Suprapubic skin (tissue), 4 donors: Measurements from ENCODE around the gene AKAP1. TPM values are rescaled to one million over a fixed set of nuclear protein-coding genes. Genes with fewer than 3 reads are reported as not detected.

Source experiments
- DNase-seq, 2 donors: peaks; one replicate each; pipeline ENCODE4 v3.0.0-alpha.2; 2019; ENCODE audit warnings: low spot score in 2 of 2
- H3K27ac ChIP-seq: fragments of 200-600 bp; sonication (generic); one replicate; pipeline ENCODE4 v1.5.1; 2019
- H3K27me3 ChIP-seq: fragments of 200-600 bp; sonication (generic); one replicate; pipeline ENCODE4 v1.5.1; 2019
- H3K36me3 ChIP-seq: fragments of 200-600 bp; sonication (generic); one replicate; pipeline ENCODE4 v1.5.1; 2019
- H3K4me1 ChIP-seq: fragments of 200-600 bp; sonication (generic); one replicate; pipeline ENCODE4 v1.5.1; 2019
- H3K4me3 ChIP-seq: fragments of 200-600 bp; sonication (generic); one replicate; pipeline ENCODE4 v1.5.1; 2019; ENCODE audit warnings: mild to moderate bottlenecking
- H3K9me3 ChIP-seq: fragments of 200-600 bp; sonication (generic); one replicate; pipeline ENCODE4 v1.5.1; 2019
- EP300 ChIP-seq: sonication (generic); formaldehyde crosslinking; IDR thresholded peaks from one replicate; pipeline ENCODE4 v1.6.1; 2017; ENCODE audit warnings: antibody characterized with exemption
- POLR2A ChIP-seq, 2 donors: fragments of 450-650 bp; IDR thresholded peaks; one replicate each; pipeline ENCODE4 v1.6.1; 2017; ENCODE audit warnings: antibody characterized with exemption in 2 of 2, mild to moderate bottlenecking in 2 of 2, moderate library complexity in 2 of 2
- POLR2AphosphoS5 ChIP-seq, 3 donors: sonication (generic); formaldehyde crosslinking; IDR thresholded peaks; one replicate each; pipeline ENCODE4 v1.6.1; 2017; ENCODE audit warnings: antibody characterized with exemption in 3 of 3
- WGBS: methylation state at CpG from one replicate; pipeline ENCODE4 v1.1.5; 2018; 5-methylcytosine and 5-hydroxymethylcytosine counted together
- total RNA-seq, 4 donors: library from RNA; depleted of rRNA; stranded (reverse); fragments of >200 nt; gene quantifications; one replicate each; pipeline ENCODE4 v1.1.0, GENCODE V29; 2016
- TF ChIP-seq, protein P1 (sequence below), 2 donors: fragments of 200-600 bp in 1 of 2; fragments of 450-650 bp in 1 of 2; sonication (generic) in 1 of 2; IDR thresholded peaks; one replicate each; pipeline ENCODE4 v1.5.1; 2016 to 2019; ENCODE audit warnings: antibody characterized with exemption in 2 of 2, mild to moderate bottlenecking in 1 of 2, moderate library complexity in 1 of 2

AKAP1 gene
- total RNA-seq, 4 donors from 2014 or later: 50.1 to 76.2 (median 56.4) TPM

DNA sequence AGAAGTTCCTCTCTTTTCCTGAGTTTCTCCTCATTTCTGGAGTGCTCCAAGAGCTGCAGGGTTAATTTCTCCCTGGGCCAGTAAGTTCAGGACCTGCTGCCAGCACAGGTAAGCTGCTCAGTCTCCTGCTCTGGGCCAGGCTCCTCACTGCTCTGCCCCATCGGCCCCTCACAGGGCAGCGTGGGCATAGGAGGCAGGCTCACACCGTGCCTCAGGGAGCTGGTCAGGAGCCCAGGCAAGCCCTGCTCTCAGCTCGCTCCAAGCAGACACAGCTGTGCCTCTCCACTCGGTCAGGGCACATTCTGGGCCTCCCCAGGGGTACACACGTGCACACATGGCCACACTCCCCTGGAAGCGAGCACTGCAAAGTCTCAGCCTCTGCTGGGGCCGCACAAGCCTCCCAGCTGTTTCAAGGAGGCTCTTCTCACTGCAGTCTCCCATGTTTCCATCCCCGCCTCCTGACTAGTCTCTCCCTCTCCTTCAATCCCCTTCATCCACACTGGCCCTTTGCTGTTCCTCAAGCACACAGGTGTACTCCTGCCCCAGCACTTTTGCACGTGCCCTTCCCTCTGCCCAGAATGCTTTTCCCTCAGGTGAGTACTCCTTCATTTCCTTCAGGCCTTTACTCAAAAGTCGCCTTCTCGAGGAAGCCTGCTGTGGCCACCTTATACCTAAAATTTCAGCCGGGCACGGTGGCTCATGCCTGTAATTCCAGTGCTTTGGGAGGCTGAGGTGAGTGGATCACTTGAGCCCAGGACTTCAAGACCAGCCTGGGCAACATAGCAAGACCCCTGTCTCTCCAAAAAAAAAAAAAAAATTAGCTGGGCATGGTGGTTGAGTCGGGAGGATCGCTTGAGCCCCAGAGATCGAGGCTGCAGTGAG is 53.2 kb downstream of the AKAP1 start:
- Histone ChIP-seq H3K4me3 (no peak overlapping the region), H3K4me1 (no peaks in the 10 kb centered on the region), H3K27ac (no peak overlapping the region), H3K27me3 (no peaks in the 10 kb centered on the region), H3K36me3 (no peaks in the 10 kb centered on the region), H3K9me3 (no peaks in the 10 kb centered on the region)
- WGBS: 90% methylated on average over 14 of the region's 17 CpGs
- DNase-seq: no peak
- TF ChIP-seq EP300: no peak
- TF ChIP-seq POLR2AphosphoS5 (IDR thresholded peaks at IDR 0.05): no peak
- TF ChIP-seq, protein P1, sequence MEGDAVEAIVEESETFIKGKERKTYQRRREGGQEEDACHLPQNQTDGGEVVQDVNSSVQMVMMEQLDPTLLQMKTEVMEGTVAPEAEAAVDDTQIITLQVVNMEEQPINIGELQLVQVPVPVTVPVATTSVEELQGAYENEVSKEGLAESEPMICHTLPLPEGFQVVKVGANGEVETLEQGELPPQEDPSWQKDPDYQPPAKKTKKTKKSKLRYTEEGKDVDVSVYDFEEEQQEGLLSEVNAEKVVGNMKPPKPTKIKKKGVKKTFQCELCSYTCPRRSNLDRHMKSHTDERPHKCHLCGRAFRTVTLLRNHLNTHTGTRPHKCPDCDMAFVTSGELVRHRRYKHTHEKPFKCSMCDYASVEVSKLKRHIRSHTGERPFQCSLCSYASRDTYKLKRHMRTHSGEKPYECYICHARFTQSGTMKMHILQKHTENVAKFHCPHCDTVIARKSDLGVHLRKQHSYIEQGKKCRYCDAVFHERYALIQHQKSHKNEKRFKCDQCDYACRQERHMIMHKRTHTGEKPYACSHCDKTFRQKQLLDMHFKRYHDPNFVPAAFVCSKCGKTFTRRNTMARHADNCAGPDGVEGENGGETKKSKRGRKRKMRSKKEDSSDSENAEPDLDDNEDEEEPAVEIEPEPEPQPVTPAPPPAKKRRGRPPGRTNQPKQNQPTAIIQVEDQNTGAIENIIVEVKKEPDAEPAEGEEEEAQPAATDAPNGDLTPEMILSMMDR (IDR thresholded peaks at IDR 0.05): no peak
- no peak for TF ChIP-seq POLR2A (IDR thresholded peaks at IDR 0.05)

DNA sequence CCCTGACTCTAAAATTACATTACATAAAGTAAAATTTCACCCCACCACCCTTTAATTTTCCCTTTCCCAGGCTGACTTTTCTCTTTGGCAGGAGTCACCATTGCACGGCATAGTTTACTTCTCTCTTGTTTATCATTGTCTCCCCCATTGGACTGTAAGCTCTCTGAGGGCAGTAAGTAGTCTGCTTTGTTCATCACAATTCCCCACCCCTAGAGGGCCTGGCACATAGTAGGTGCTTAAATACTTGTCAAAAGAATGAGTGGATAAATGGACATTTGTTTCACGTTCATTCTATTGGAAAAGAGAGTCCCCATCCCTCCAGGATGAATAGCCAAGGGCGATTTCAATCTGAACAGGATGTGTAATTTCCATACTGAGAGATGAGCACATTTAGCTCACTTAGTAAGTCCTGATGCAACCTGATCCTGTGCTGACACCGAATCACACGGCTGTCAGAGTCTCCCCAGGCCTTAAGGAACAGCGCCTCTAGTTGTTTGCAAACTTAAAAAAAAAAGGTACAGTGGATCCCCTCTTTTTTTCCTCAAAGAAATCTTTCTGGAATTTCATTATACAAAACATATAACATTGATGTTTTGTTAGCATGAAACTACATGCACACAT is 54.0 kb downstream of the AKAP1 start:
- no peak overlapping the region for H3K4me3 ChIP-seq
- 76% methylated on average over 6 of the region's 6 CpGs for WGBS
- H3K27ac ChIP-seq: no peak overlapping the region
- no peak for DNase-seq
- no peaks in the 10 kb centered on the region for H3K9me3 ChIP-seq
- H3K36me3 ChIP-seq: no peaks in the 10 kb centered on the region
- H3K4me1 ChIP-seq: no peaks in the 10 kb centered on the region
- H3K27me3 ChIP-seq: no peaks in the 10 kb centered on the region
- TF ChIP-seq POLR2AphosphoS5 (IDR thresholded peaks at IDR 0.05): no peak
- TF ChIP-seq, protein P1 (IDR thresholded peaks at IDR 0.05): no peak
- no peak for TF ChIP-seq POLR2A (IDR thresholded peaks at IDR 0.05)
- TF ChIP-seq EP300: no peak

DNA sequence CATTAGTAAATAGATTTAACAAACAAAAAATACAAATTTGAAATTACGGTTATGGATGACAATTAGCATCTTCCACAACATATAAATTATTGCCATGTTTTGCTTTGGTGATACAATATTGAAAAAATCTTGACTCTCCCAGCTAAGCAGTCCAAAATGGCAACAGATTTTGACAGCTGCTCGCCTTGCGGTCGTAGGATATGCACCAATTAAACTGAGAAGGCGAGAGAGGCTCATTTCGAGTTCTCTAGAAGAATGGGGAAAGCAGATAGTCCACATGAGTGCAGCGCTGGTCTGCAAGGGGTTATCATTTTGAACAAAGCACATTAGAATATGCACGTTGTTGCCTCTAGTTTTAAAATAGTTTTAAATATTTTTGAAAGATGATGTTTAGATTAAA is 55.3 kb downstream of the AKAP1 start:
- H3K4me3 ChIP-seq: no peak overlapping the region
- no peaks in the 10 kb centered on the region for H3K4me1 ChIP-seq
- H3K27me3 ChIP-seq: no peaks in the 10 kb centered on the region
- TF ChIP-seq, protein P1 (IDR thresholded peaks at IDR 0.05): no peak
- no peak for TF ChIP-seq EP300
- no peak for TF ChIP-seq POLR2A (IDR thresholded peaks at IDR 0.05)
- TF ChIP-seq POLR2AphosphoS5 (IDR thresholded peaks at IDR 0.05): no peak
- no peaks in the 10 kb centered on the region for H3K9me3 ChIP-seq
- WGBS: 64% methylated on average over 8 of the region's 8 CpGs
- H3K27ac ChIP-seq: no peak overlapping the region
- DNase-seq: no peak
- H3K36me3 ChIP-seq: no peaks in the 10 kb centered on the region

DNA sequence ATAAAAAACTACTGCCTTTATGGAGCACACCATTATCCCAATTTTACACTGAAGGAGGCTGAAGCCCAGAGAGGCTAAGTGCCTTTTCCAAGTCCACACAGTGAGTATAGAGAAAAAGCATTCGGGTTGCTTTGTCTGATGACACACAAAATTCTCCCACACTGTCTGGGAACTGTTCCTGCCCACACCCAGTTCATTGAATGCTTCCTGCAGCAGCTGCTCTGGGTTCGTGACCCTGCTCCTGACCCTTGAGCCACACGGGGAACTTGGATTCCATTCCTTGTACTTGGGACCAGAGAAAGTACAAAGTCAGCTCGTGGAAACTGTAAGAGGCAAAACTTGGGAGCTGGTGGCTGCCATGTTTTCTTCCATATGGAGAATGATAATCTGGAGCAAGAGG is 57.9 kb downstream of the AKAP1 start:
- TF ChIP-seq, protein P1 (IDR thresholded peaks at IDR 0.05): no peak
- TF ChIP-seq POLR2A (IDR thresholded peaks at IDR 0.05) (no peak), POLR2AphosphoS5 (IDR thresholded peaks at IDR 0.05) (no peak), EP300 (no peak)
- Histone ChIP-seq H3K27ac (no peak overlapping the region), H3K9me3 (no peaks in the 10 kb centered on the region), H3K36me3 (no peaks in the 10 kb centered on the region), H3K4me3 (no peak overlapping the region), H3K27me3 (peaks cover 4% of the 10 kb centered on the region), H3K4me1 (no peaks in the 10 kb centered on the region)
- DNase-seq: no peak
- 27% methylated on average over 4 of the region's 4 CpGs for WGBS

DNA sequence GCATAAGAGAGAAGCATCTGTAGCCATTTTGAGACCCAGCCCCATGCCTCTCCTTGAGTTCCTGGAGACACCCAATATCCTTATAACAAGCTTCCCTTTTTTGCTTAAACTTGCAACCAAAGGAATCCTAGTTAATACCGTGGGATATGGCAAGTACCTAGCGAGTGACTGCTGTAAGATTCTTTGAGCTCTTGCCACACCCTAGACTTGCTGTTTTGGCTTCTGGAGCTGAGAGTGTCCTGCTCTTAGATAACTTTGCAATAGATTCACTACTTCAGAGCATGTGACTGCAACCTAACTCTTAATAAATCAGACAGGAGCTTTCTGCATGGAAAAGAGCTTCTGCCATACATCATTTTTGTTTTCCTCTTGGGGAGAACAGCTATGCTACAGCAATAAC is 58.3 kb downstream of the AKAP1 start:
- DNase-seq: no peak
- Histone ChIP-seq H3K4me3 (no peak overlapping the region), H3K9me3 (no peaks in the 10 kb centered on the region), H3K4me1 (no peaks in the 10 kb centered on the region), H3K27ac (no peak overlapping the region), H3K36me3 (no peaks in the 10 kb centered on the region), H3K27me3 (peaks cover 4% of the 10 kb centered on the region)
- WGBS: 59% methylated on average over 2 of the region's 2 CpGs
- TF ChIP-seq EP300: no peak
- no peak for TF ChIP-seq POLR2A (IDR thresholded peaks at IDR 0.05)
- TF ChIP-seq, protein P1 (IDR thresholded peaks at IDR 0.05): no peak
- TF ChIP-seq POLR2AphosphoS5 (IDR thresholded peaks at IDR 0.05): no peak
